HG03280 (cell line): ENCODE data around the gene ARX.

Source experiments
- ATAC-seq: cut with Tn5 transposase; IDR thresholded peaks from one replicate; pipeline ENCODE4 v1.9.1; 2021; ENCODE audit warnings: mild to moderate bottlenecking, moderate library complexity; ENCODE audit not compliant: unreplicated experiment

Gene ARX

GRCh38 chrX:25002661-25003020 lies 13.1 kb downstream of the ARX start:
- ATAC-seq = no peak

GRCh38 chrX:25001808-25002660 lies 13.7 kb downstream of the ARX start:
- no peak for ATAC-seq

GRCh38 chrX:24999511-24999910 lies 16.3 kb downstream of the ARX start:
- ATAC-seq = no peak

- ATAC-seq = no peak
Observed at GRCh38 chrX:24996096-24996709, 19.6 kb downstream of the ARX start.

- ATAC-seq = no peak
Observed at GRCh38 chrX:24993879-24994278, 21.9 kb downstream of the ARX start.

GRCh38 chrX:24990535-24990934 lies 25.2 kb downstream of the ARX start:
- ATAC-seq = no peak

- ATAC-seq = no peak
Observed at GRCh38 chrX:24988314-24988713, 27.5 kb downstream of the ARX start.

- no peak for ATAC-seq
Observed at GRCh38 chrX:24987731-24988130, 28.0 kb downstream of the ARX start.

- no peak for ATAC-seq
Observed at GRCh38 chrX:24985120-24985519, 30.6 kb downstream of the ARX start.

GRCh38 chrX:24983931-24984330 lies 31.8 kb downstream of the ARX start:
- no peak for ATAC-seq

- no peak for ATAC-seq
Observed at GRCh38 chrX:24982306-24982965, 33.3 kb downstream of the ARX start.

GRCh38 chrX:24981030-24981429 lies 34.7 kb downstream of the ARX start:
- no peak for ATAC-seq

- no peak for ATAC-seq
Observed at GRCh38 chrX:24979081-24979480, 36.7 kb downstream of the ARX start.

GRCh38 chrX:24969812-24970211 lies 46.0 kb downstream of the ARX start:
- ATAC-seq = no peak

GRCh38 chrX:24965372-24965771 lies 50.4 kb downstream of the ARX start:
- ATAC-seq = no peak

GRCh38 chrX:24963823-24964222 lies 51.9 kb downstream of the ARX start:
- ATAC-seq = no peak

GRCh38 chrX:24961809-24962208 lies 54.0 kb downstream of the ARX start:
- no peak for ATAC-seq

GRCh38 chrX:24956828-24957227 lies 58.9 kb downstream of the ARX start:
- ATAC-seq = no peak

GRCh38 chrX:24955372-24955930 lies 60.3 kb downstream of the ARX start:
- ATAC-seq = no peak

GRCh38 chrX:24954732-24955131 lies 61.0 kb downstream of the ARX start:
- ATAC-seq = no peak
